ENCODE results near the gene SDCBP2.

DNA sequence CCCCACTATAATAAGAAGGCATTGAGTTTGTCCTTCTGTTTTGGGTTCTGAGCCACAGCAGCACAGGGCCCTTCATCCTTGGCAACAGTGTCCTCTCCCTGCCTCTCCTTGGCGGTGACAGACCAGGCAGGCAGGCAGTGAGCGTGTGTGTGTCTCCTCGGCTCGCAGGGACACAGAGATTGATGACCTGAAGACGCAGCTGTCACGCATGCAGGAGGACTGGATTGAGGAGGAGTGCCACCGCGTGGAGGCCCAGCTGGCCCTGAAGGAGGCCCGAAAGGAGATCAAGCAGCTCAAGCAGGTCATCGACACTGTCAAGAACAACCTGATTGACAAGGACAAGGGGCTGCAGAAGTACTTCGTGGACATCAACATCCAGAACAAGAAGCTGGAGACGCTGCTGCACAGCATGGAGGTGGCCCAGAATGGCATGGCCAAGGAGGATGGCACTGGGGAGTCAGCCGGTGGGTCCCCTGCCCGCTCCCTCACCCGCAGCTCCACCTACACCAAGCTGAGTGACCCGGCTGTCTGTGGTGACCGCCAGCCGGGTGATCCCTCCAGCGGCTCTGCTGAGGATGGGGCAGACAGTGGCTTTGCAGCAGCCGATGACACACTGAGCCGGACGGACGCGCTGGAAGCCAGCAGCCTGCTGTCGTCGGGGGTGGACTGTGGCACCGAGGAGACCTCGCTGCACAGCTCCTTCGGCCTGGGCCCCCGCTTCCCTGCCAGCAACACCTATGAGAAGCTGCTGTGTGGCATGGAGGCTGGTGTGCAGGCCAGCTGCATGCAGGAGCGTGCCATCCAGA is 24.0 kb downstream of the SDCBP2 start:
- TF ChIP-seq POLR2A (IDR thresholded peaks at IDR 0.05; ENCODE audit: low read depth, low read length) (no peak), TAF1 (IDR thresholded peaks at IDR 0.05; ENCODE audit: low read depth, low read length) (no peak), POLR2AphosphoS5 (IDR thresholded peaks at IDR 0.05; ENCODE audit: low read depth, low read length) (no peak), SPI1 (IDR thresholded peaks at IDR 0.05; ENCODE audit: low read depth, low read length) (no peak), POU2F2 (IDR thresholded peaks at IDR 0.05; ENCODE audit: low read depth, low read length) (no peak)
